GM19023 (cell line): Measurements from ENCODE around the gene CDH6.
"Not testable (repeated sequence)": the region's sequence is repeated elsewhere in the genome, so short reads cannot be mapped to it uniquely, and the experiment has no call there.

Experiments
- ATAC-seq: cut with Tn5 transposase; IDR thresholded peaks from one replicate; pipeline ENCODE4 v1.9.1; 2021; ENCODE audit warnings: mild to moderate bottlenecking, moderate library complexity; ENCODE audit not compliant: unreplicated experiment

Gene CDH6

GRCh38 chr5:31322946-31323345, 129.5 kb downstream of the CDH6 start:
- ATAC-seq = no peak

GRCh38 chr5:31324842-31325241, 131.4 kb downstream of the CDH6 start:
- ATAC-seq = no peak

- ATAC-seq = no peak
Observed at GRCh38 chr5:31328040-31328733, 134.7 kb downstream of the CDH6 start.

- no peak for ATAC-seq
Observed at GRCh38 chr5:31329715-31330114, 136.2 kb downstream of the CDH6 start.

GRCh38 chr5:31332160-31332559, 138.7 kb downstream of the CDH6 start:
- ATAC-seq = no peak

DNA sequence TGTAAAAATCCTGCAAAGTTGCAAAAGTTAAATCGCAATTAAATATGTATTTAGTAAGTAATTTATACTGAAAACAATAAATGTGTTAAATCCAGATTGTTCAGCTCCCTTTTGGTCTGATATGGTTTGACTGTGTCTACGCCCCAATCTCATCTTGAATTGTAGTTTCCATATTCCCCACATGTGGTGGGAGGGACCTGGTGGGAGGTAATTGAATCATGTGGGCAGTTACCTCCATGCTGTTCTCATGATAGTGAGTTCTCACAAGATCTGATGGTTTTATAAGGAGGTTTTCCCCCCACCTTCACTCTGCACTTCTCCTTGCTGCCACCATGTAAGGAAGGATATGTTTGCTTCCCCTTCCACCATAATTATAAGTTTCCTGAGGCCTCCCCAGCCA, 140.0 kb downstream of the CDH6 start:
- no peak for ATAC-seq

- no peak for ATAC-seq
Observed at GRCh38 chr5:31334061-31334860, 140.8 kb downstream of the CDH6 start.

DNA sequence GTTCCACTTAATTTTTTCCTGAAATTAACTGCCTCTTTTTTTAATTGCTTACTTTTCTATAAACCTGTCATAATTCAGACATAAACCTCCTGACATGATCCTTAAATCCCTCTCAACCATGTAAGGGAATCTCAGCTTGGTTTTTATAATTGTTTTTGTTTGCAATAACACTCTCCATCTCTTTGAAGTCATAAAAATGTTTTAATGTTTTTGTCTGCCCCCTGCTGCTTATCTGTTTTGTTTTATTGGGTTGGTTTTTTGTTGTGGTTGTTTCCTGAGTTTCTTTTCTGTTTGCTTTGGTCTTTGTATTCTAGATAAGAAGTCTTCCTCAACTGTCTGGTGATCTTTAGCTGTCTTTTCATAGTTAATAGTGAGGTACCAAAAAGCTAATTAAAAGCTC, 142.0 kb downstream of the CDH6 start:
- ATAC-seq = no peak

DNA sequence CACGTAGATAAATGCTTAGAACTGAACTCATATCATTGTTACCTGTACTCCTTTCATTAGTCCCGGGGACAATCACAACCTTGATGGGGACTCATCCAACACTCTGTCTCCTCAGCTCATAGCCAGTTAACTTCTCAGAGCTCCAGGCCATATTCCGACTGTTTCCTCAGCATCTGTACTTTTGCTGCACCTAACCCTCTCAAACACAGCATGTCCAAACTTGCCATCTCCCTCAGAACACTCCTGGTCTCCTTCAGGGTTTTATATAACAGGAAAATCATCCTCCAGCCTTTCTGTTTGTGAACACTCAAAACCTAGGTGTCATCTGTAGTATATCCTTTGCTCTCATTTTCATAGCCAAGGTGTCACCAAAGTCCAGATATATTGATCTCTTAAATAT, 150.5 kb downstream of the CDH6 start:
- ATAC-seq = no peak

DNA sequence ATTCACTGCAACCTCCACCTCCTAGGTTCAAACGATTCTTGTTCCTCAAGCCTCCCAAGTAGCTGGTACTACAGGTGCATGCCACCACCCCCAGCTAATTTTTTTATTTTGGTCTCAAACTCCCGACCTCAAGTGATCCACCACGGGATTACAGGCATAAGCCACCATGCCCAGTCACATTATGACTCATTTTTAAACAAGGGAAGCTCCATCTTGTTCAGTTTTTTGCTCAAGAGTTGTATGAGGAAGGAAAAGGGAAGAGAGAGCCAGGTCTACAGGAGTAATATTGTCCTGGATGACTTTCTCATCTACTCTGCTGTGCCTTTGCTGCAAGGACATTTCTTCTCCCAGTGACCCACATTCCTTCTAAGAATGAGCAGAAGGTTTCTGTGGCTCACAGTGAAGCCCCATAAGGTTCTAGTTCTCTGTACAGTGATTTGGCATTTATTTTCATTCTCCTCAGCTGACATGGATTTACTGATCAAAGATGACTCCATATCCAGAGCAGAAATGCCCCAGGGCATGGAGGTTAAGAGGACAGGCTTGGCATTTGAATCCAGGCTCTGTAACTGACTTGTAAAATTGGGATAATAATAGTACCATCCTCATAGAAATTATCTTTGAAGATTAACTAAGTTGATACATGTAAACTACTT, 153.5 kb downstream of the CDH6 start:
- ATAC-seq = no peak

- no peak for ATAC-seq
Observed at GRCh38 chr5:31347552-31347905, 154.0 kb downstream of the CDH6 start.

DNA sequence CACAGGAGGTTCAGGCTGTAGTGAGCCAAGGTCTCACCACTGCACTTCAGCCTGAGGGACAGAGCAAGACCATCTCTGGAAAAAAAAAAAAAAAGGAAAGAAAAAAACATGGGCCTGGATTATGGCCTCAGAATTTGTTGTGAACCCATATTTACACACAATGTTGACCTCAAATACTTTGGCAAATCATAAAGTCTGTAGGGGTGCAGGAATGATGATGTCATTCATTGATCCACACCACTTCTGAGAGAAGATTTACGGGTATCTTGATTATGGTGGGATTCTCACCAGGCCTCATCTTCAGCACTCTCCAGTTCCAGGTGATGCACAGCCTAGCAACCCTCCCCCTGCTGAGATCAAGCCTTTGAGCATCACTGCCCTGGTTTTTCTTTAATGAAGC, 156.9 kb downstream of the CDH6 start:
- no peak for ATAC-seq

DNA sequence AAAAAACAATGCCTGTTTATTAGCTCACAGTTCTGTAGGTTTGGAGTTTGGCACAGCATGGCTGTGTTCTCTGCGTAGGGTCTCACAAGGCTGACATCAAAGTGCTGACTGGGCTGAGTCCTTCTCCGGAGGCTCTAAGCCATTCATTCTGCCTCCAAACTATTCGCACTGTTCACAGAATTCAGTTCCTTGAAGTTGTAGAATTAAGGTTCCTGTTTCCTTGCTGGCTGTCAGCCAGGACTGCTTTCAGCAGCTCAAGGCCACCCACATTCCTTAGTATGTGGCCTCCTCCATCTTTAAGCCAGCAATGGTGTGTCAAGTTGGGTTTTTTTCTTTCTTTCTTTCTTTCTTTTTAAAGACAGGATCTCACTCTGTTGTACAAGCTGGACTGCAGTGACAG, 161.9 kb downstream of the CDH6 start:
- ATAC-seq = no peak

DNA sequence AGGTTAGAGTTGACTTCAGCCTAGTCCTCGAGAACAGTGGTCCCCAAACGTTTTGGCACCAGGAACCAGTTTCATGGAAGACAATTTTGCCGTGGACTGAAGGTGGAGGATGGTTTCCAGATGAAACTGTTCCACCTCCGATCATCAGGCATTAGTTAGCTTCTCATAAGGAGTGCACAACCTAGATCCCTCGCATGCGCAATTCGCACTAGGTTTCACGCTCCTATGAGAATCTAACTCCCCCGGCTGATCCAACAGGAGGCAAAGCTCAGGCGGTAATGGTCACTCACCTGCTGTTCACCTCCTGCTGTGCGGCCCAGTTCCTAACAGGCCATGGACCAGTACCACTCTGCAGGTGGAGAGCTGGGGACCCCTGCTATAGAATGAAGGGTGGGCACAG, 163.6 kb downstream of the CDH6 start:
- no peak for ATAC-seq

GRCh38 chr5:31359839-31360238, 166.4 kb downstream of the CDH6 start:
- ATAC-seq = no peak

- no peak for ATAC-seq
Observed at GRCh38 chr5:31361234-31361633, 167.7 kb downstream of the CDH6 start.

GRCh38 chr5:31361704-31362528, 168.4 kb downstream of the CDH6 start:
- not testable (repeated sequence) for ATAC-seq

DNA sequence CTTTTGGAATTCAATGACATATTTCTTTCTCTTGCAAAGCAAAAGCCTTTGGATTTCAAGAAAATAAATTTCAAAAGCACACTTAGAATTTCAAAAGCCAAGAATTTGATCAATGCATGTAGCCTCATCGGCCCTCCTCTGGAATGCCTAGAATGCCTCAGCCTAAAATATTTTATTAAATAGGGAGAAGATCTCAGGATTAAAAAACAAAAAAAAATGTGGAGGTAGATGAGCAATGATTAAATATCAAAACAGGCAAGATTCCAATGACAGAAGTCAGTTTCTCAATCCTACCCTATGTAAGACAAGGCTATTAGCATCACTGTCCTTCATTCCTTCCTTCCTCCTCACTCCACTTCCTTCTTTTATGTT, 169.0 kb downstream of the CDH6 start:
- no peak for ATAC-seq

DNA sequence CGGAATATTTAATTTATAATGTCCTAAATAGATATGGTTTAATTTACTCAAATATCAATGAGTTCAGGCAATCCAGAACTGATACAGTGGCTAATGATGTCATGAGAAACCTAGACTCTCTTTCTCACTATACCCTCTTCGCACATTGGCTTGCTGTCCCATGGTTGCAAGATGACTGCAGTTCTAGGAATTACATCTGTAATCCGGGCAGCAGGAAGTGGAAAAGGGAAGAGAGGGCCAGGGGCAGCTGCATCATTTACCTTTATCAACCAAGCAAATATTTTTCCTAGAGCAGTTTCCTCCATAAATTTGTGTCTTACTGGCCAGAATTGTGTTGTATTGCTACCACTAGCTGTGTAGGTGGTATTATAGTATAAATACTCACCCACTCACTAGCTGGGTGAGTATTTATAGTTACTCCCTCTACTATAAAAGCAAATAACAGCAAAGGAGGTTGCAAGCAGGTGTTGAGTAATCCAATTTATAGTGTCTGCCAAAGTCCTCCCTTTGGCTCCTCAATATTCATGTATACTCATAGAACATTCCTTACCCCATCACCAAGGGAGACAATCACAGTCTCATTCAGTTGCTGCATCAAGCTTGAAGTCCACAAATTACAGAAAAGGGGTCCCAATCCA, 169.6 kb downstream of the CDH6 start:
- ATAC-seq = no peak

GRCh38 chr5:31364881-31365636, 171.6 kb downstream of the CDH6 start:
- no peak for ATAC-seq
